NCI-H82 treated with DMSO at 0.1 percent for 48 hours (cell line): Measurements from ENCODE around the gene FAS.

ENCODE experiments used
- DNase-seq: peaks from one replicate; lab custom pipeline; 2025; ENCODE audit not compliant: unreplicated experiment; lab: John Stamatoyannopoulos, UW

FAS gene

GRCh38 chr10:88971221-88972061 is 19.2 kb upstream of the FAS start:
- DNase-seq = no peak

DNA sequence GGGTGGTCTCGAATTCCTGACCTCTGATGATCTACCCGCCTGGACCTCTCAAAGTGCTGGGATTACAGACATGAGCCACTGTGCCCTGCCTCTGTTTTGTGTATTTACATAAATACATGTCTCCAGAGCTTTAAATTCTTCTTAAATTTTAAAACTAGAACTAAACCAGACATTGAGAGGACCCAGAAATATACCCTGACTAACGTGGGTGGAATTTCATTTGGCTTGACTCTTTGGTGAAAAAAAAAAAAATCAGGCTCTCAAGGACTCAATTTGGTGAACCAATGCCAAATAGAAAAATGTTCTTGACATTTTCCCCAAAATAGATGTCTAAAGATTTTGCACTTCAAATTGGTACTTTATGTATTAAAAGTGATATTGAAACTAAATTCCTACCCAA is 16.6 kb upstream of the FAS start:
- no peak for DNase-seq

DNA sequence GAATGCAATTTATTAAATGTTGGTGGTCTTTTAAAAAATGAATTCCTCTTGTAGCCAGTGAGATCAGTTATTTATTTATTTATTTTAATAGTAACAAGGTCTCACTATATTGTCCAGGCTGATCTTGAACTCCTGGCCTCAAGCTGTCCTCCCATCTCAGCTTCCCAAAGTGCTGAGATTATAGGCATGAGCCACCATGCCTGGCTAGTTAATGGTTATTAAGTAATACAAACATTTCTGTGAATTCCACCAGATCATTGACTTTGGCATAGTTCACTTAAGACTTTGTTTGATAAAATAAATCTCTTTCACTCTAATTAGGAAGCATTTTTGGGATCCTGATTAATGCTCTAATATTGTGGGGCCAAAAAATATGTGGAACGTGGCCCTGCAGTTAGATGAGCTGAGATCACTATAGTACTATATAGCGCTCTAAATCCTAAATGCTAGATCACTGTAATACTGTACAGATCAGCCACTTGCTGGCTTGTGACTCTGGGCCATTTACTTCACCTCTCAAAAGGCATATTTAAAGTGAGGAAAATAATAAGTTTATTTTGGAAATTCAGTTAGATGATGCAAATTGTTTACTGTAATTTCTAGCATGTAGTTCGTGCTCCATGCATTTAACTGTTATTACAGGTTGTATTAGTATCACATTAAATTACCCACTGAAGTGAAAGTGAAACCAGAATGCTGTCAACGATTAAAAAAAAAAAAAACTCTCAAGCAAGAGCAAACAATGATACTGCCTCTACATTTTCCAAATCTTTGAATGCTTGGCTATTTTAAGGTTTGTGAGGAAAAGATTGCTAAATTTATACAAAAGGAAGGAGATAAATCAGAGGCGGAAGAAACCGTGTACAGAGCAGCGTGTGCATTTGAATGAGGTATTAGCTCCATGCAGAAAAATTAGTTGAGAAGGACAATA is 15.9 kb upstream of the FAS start:
- DNase-seq = no peak

- no peak for DNase-seq
Measured at GRCh38 chr10:88975377-88975720, 15.2 kb upstream of the FAS start.

- no peak for DNase-seq
Measured at GRCh38 chr10:88978463-88978862, 12.1 kb upstream of the FAS start.

DNA sequence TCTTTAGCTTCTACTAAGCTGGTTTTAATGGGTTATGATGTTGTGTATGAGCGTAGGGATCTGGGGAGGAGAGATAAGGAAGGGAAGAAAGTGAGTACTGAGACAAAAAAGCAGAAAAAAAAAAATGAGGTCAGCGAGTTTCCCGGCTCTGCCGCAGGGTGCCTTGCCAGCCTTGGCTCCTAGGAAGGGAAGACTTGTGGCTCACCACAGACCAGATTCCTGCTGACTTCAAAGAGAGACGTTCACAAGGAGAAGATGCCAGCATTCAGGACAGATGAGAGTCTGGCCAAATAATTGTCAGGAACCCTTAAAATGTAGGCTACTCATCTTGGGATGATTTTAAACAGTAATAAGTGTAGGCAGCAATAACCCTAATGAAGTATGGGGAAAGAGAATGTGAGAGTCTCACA is 11.4 kb upstream of the FAS start:
- no peak for DNase-seq

DNA sequence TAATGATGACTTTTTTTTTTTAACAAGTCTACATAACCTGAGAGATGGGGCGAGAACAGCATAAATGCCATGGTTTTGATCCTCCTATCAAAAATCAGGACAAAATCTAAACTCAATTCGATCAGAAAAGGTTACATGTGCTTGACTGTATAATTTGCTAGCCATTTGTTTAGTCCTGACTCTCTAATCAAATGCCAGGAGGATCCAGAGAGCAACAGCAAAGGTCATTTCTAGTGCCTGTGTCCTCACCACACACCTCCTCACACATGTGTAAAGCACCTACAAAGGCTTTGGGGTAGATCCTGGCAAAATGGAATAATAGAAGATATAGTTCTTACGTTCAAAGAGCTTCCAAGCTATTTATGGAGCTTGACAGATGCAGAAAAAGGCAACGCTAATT is 11.0 kb upstream of the FAS start:
- DNase-seq = no peak

GRCh38 chr10:88980247-88980646 is 10.4 kb upstream of the FAS start:
- DNase-seq = no peak

DNA sequence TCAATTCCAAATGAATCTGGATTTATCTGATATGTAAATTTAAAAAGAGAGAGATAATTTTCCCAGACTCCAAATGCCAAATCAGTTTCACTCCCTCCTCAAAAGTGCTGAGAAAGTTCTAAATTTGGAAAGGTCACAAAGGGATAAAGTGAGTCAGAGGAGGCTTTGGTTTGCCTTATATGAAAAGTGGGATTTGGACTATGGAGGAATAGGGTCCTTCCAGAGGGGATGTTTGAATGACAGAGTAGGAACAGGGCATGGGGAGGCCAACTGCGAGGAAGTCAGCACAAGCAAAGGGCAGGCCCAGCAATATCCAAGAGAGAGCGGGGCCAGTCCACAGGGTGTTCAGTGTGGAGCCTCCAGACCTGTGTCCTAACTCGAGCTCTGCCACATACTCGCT is 9.8 kb upstream of the FAS start:
- DNase-seq = no peak

- DNase-seq = no peak
Measured at GRCh38 chr10:88981435-88981834, 9.2 kb upstream of the FAS start.

DNA sequence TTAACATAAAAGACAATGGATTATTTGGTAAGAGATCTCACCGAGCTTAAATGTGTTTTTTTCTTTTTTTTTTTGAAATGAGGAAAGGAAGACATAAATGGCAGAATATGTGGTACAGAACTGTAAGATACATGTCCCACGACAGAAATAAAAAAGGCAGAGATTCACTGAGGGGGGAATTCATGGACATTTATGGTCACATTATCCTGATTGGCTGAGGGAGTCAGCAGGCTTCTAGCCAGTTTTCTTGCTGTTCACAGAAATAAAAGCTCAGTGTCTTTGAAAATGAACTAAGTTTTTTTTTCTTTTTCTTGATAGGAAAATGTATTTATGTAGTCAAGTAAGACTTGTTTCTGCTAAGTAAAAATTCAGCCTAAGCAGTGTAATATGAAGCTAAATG is 8.2 kb upstream of the FAS start:
- no peak for DNase-seq

- no peak for DNase-seq
Measured at GRCh38 chr10:88983206-88983605, 7.4 kb upstream of the FAS start.

GRCh38 chr10:88983939-88984338 is 6.7 kb upstream of the FAS start:
- DNase-seq = no peak

DNA sequence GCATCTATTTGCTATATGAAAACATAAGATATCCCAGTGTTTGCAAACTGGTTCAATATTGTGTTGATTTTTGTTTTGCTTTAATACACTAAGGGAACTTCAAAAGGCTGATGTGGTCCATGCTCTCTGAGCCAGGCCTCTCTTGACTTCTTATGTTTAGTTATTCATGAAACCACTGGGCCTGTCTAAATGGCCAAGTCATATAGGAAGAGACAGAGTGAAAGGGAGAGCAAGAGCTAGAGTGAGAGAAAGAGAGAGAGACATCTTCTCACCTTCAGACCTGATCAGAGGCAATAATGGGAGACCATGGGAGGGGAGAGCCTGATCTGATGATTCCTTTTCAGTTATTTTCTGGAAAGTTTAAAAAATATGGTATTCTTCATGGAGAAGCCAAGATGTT is 6.1 kb upstream of the FAS start:
- DNase-seq = no peak

DNA sequence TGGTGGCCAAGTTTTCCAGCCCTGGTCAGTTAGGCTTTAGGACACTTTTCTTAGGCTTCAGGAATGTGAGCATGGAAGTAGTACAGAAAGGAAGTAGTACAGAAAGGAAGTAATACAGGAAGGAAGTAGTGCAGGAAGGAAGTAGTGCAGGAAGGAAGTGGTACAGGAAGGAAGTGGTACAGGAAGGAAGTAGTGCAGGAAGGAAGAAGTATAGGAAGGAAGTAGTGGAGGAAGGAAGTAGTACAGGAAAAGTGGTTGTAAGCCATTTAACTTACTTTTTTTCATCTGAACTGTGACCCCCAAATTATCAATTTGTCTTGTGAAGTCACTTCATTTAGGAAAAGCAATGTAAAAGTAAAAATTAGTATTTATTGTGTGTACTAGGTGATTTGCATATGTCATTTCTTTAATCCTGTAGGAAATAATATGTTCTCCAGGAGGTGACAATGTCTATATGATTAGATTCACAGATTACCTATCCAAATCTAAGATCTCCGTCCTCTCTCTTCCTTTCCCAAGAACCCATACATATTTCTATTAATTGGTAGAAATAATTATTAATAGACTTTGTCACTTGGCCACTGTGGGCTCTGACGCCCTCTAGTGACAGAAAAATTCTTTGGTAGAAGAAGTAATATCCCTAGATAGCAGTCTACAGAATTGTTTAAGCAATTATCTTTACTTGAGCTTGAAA is 3.9 kb upstream of the FAS start:
- no peak for DNase-seq

- no peak for DNase-seq
Measured at GRCh38 chr10:88987243-88987725, 3.3 kb upstream of the FAS start.

DNA sequence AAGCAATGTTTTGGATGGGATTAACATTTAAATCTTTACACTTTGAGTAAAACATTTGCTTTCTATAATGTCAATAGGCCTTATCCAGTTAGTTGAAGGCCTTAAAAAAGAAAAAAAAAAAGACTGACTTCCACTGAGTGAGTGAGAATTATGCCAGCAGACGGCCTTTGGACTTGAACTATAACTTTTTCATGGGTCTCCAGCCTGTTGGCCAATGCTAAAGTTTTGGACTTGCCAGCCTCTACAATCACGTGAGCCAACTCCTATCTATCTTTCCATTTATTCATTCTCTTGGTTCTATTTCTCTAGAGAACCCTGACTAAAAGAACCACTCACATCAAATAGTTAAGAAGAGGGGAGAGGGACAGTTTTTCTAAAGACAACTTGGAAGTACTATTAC is 2.8 kb upstream of the FAS start:
- DNase-seq = no peak

GRCh38 chr10:88989423-88989822 is 1.2 kb upstream of the FAS start:
- no peak for DNase-seq

GRCh38 chr10:88989824-88990383 is 694 bp upstream of the FAS start:
- no peak for DNase-seq

- DNase-seq = no peak
Measured at GRCh38 chr10:88991161-88991898, 732 bp downstream of the FAS start.
